ENCODE measurements around the gene PLXNB3. TPM values are rescaled to one million over a fixed set of nuclear protein-coding genes. Genes with fewer than 3 reads are reported as not detected.

PLXNB3 gene
- total and polyA plus RNA-seq, 4 donors = 0.38 to 31.4 (median 18.4) TPM

GRCh38 chrX:153789654-153790053 lies 25.6 kb downstream of the PLXNB3 start:
- Histone ChIP-seq H3K4me1 (ENCODE audit: control insufficient read depth in 1 of 2, insufficient read depth in 2 of 2, low read length in 2 of 2) (no peaks in the 10 kb centered on the region), H3K27me3 (ENCODE audit: control insufficient read depth in 1 of 2, insufficient read depth in 2 of 2, low read length in 1 of 2) (no peaks in the 10 kb centered on the region), H3K9me3 (ENCODE audit: control insufficient read depth, low read length) (no peaks in the 10 kb centered on the region), H3K4me3 (ENCODE audit: low read length in 2 of 2) (no peak overlapping the region), H3K36me3 (ENCODE audit: control insufficient read depth in 1 of 2, insufficient read depth in 2 of 2, low read length in 1 of 2) (peaks cover 0 to 3% of the 10 kb centered on the region in 2 donors), H3K27ac (ENCODE audit: low read depth in 1 of 2, low read length in 2 of 2) (no peak overlapping the region)
- intact Hi-C loops (cut with DNase I) = no loop called here
- DNase-seq (no peak), ATAC-seq (ENCODE audit: low FRiP score) (no peak)
- WGBS, 2 donors = 90 to 95% methylated on average over 12 of the region's 12 CpGs

GRCh38 chrX:153791104-153791852 lies 27.2 kb downstream of the PLXNB3 start:
- H3K4me1 ChIP-seq (ENCODE audit: control insufficient read depth in 1 of 2, insufficient read depth in 2 of 2, low read length in 2 of 2) = no peaks in the 10 kb centered on the region
- ATAC-seq (ENCODE audit: low FRiP score) = no peak
- H3K27me3 ChIP-seq (ENCODE audit: control insufficient read depth in 1 of 2, insufficient read depth in 2 of 2, low read length in 1 of 2) = no peaks in the 10 kb centered on the region
- no peak overlapping the region for H3K4me3 ChIP-seq (ENCODE audit: low read length in 2 of 2)
- WGBS, 2 donors = 80 to 86% methylated on average over 17 of the region's 17 CpGs
- H3K36me3 ChIP-seq (ENCODE audit: control insufficient read depth in 1 of 2, insufficient read depth in 2 of 2, low read length in 1 of 2) = no peaks in the 10 kb centered on the region
- H3K9me3 ChIP-seq (ENCODE audit: control insufficient read depth, low read length) = no peaks in the 10 kb centered on the region
- DNase-seq = no peak
- intact Hi-C loops (cut with DNase I) = no loop called here
- no peak overlapping the region for H3K27ac ChIP-seq (ENCODE audit: low read depth in 1 of 2, low read length in 2 of 2)

- Histone ChIP-seq H3K9me3 (ENCODE audit: control insufficient read depth, low read length) (no peaks in the 10 kb centered on the region), H3K27ac (ENCODE audit: low read depth in 1 of 2, low read length in 2 of 2) (no peak overlapping the region), H3K4me3 (ENCODE audit: low read length in 2 of 2) (no peak overlapping the region), H3K27me3 (ENCODE audit: control insufficient read depth in 1 of 2, insufficient read depth in 2 of 2, low read length in 1 of 2) (no peaks in the 10 kb centered on the region), H3K4me1 (ENCODE audit: control insufficient read depth in 1 of 2, insufficient read depth in 2 of 2, low read length in 2 of 2) (no peaks in the 10 kb centered on the region), H3K36me3 (ENCODE audit: control insufficient read depth in 1 of 2, insufficient read depth in 2 of 2, low read length in 1 of 2) (no peaks in the 10 kb centered on the region)
- DNase-seq (no peak), ATAC-seq (ENCODE audit: low FRiP score) (no peak)
- intact Hi-C loops (cut with DNase I) = no loop called here
- 81 to 89% methylated on average over 6 of the region's 6 CpGs for WGBS, 2 donors
These were observed 28.3 kb downstream of the PLXNB3 start for GRCh38 chrX:153792368-153792767.

- no peak for ATAC-seq (ENCODE audit: low FRiP score)
- H3K27ac ChIP-seq (ENCODE audit: low read depth in 1 of 2, low read length in 2 of 2) = no peak overlapping the region
- no peaks in the 10 kb centered on the region for H3K9me3 ChIP-seq (ENCODE audit: control insufficient read depth, low read length)
- H3K4me3 ChIP-seq (ENCODE audit: low read length in 2 of 2) = peak overlapping the region; percentile 15 to 50
- intact Hi-C loops (cut with DNase I) = no loop called here
- no peak for DNase-seq
- no peaks in the 10 kb centered on the region for H3K27me3 ChIP-seq (ENCODE audit: control insufficient read depth in 1 of 2, insufficient read depth in 2 of 2, low read length in 1 of 2)
- 6 to 30% methylated on average over 7 of the region's 7 CpGs for WGBS, 2 donors
- H3K4me1 ChIP-seq (ENCODE audit: control insufficient read depth in 1 of 2, insufficient read depth in 2 of 2, low read length in 2 of 2) = no peaks in the 10 kb centered on the region
- peaks cover 0 to 1% of the 10 kb centered on the region in 2 donors for H3K36me3 ChIP-seq (ENCODE audit: control insufficient read depth in 1 of 2, insufficient read depth in 2 of 2, low read length in 1 of 2)
These were observed 29.2 kb downstream of the PLXNB3 start for GRCh38 chrX:153793291-153793690.

GRCh38 chrX:153794018-153794896 lies 30.2 kb downstream of the PLXNB3 start, which contains the start of the genes IDH3G and SSR4:
TSS of gene IDH3G (minus strand) at chrX:153794375. CDS start at chrX:153794326, 49 bp downstream.
TSS of gene SSR4 (plus strand) at chrX:153794668. CDS start at chrX:153794688, 20 bp downstream.
- H3K27ac ChIP-seq (ENCODE audit: low read depth in 1 of 2, low read length in 2 of 2) = peak within 1 kb of the TSS in 1 of 2 donors; percentile 83
- H3K4me3 ChIP-seq (ENCODE audit: low read length in 2 of 2) = peak within 1 kb of the TSS; percentile 20 to 50
- no peaks in the 10 kb centered on the region for H3K27me3 ChIP-seq (ENCODE audit: control insufficient read depth in 1 of 2, insufficient read depth in 2 of 2, low read length in 1 of 2)
- WGBS, 2 donors = 0 to 27% methylated on average over 92 of the region's 92 CpGs
- H3K4me1 ChIP-seq (ENCODE audit: control insufficient read depth in 1 of 2, insufficient read depth in 2 of 2, low read length in 2 of 2) = no peaks in the 10 kb centered on the region
- peaks cover 0 to 3% of the 10 kb centered on the region in 2 donors for H3K36me3 ChIP-seq (ENCODE audit: control insufficient read depth in 1 of 2, insufficient read depth in 2 of 2, low read length in 1 of 2)
- peak; percentile 94 for ATAC-seq (ENCODE audit: low FRiP score)
- H3K9me3 ChIP-seq (ENCODE audit: control insufficient read depth, low read length) = no peaks in the 10 kb centered on the region
- DNase-seq = peak; percentile 94 to 98
- intact Hi-C loops (cut with DNase I) = no loop called here

- WGBS, 2 donors = 3 to 40% methylated on average over 45 to 47 of the region's 47 CpGs
- intact Hi-C loops (cut with DNase I) = no loop called here
These were observed 31.1 kb downstream of the PLXNB3 start for GRCh38 chrX:153794897-153795816.

GRCh38 chrX:153797415-153798015 lies 33.5 kb downstream of the PLXNB3 start:
- Histone ChIP-seq H3K27me3 (ENCODE audit: control insufficient read depth in 1 of 2, insufficient read depth in 2 of 2, low read length in 1 of 2) (no peaks in the 10 kb centered on the region), H3K27ac (ENCODE audit: low read depth in 1 of 2, low read length in 2 of 2) (no peak overlapping the region), H3K36me3 (ENCODE audit: control insufficient read depth in 1 of 2, insufficient read depth in 2 of 2, low read length in 1 of 2) (peaks cover 0 to 3% of the 10 kb centered on the region in 2 donors), H3K4me3 (ENCODE audit: low read length in 2 of 2) (no peak overlapping the region), H3K9me3 (ENCODE audit: control insufficient read depth, low read length) (no peaks in the 10 kb centered on the region), H3K4me1 (ENCODE audit: control insufficient read depth in 1 of 2, insufficient read depth in 2 of 2, low read length in 2 of 2) (no peaks in the 10 kb centered on the region)
- DNase-seq = no peak
- intact Hi-C loops (cut with DNase I) = no loop called here
- no peak for ATAC-seq (ENCODE audit: low FRiP score)
- WGBS, 2 donors = 88 to 92% methylated on average over 14 to 15 of the region's 15 CpGs

More at GRCh38 chrX:153794897-153795816, 31.1 kb downstream of the PLXNB3 start:
- Histone ChIP-seq H3K27ac (ENCODE audit: low read depth in 1 of 2, low read length in 2 of 2) (peak overlapping the region in 1 of 2 donors; percentile 55), H3K27me3 (ENCODE audit: control insufficient read depth in 1 of 2, insufficient read depth in 2 of 2, low read length in 1 of 2) (no peaks in the 10 kb centered on the region), H3K4me1 (ENCODE audit: control insufficient read depth in 1 of 2, insufficient read depth in 2 of 2, low read length in 2 of 2) (no peaks in the 10 kb centered on the region), H3K4me3 (ENCODE audit: low read length in 2 of 2) (peak overlapping the region; percentile 20 to 42), H3K36me3 (ENCODE audit: control insufficient read depth in 1 of 2, insufficient read depth in 2 of 2, low read length in 1 of 2) (peaks cover 0 to 3% of the 10 kb centered on the region in 2 donors), H3K9me3 (ENCODE audit: control insufficient read depth, low read length) (no peaks in the 10 kb centered on the region)
- no peak for DNase-seq
- no peak for ATAC-seq (ENCODE audit: low FRiP score)

GRCh38 chrX:153799326-153799725 lies 35.3 kb downstream of the PLXNB3 start:
- H3K27ac ChIP-seq (ENCODE audit: low read depth in 1 of 2, low read length in 2 of 2) = no peak overlapping the region
- intact Hi-C loops (cut with DNase I) = no loop called here
- ATAC-seq (ENCODE audit: low FRiP score) (no peak), DNase-seq (no peak)
- H3K36me3 ChIP-seq (ENCODE audit: control insufficient read depth in 1 of 2, insufficient read depth in 2 of 2, low read length in 1 of 2) = peaks cover 0 to 3% of the 10 kb centered on the region in 2 donors
- H3K4me3 ChIP-seq (ENCODE audit: low read length in 2 of 2) = no peak overlapping the region
- H3K4me1 ChIP-seq (ENCODE audit: control insufficient read depth in 1 of 2, insufficient read depth in 2 of 2, low read length in 2 of 2) = no peaks in the 10 kb centered on the region
- H3K27me3 ChIP-seq (ENCODE audit: control insufficient read depth in 1 of 2, insufficient read depth in 2 of 2, low read length in 1 of 2) = no peaks in the 10 kb centered on the region
- H3K9me3 ChIP-seq (ENCODE audit: control insufficient read depth, low read length) = no peaks in the 10 kb centered on the region
- WGBS, 2 donors = 86 to 97% methylated on average over 5 of the region's 5 CpGs

Measured in aorta (tissue), 5 donors.